Measurements from ENCODE around the gene LAMTOR2.
A peak's percentile ranks its signal among the peaks of the same experiment; 100 is the strongest.

LAMTOR2 gene

DNA sequence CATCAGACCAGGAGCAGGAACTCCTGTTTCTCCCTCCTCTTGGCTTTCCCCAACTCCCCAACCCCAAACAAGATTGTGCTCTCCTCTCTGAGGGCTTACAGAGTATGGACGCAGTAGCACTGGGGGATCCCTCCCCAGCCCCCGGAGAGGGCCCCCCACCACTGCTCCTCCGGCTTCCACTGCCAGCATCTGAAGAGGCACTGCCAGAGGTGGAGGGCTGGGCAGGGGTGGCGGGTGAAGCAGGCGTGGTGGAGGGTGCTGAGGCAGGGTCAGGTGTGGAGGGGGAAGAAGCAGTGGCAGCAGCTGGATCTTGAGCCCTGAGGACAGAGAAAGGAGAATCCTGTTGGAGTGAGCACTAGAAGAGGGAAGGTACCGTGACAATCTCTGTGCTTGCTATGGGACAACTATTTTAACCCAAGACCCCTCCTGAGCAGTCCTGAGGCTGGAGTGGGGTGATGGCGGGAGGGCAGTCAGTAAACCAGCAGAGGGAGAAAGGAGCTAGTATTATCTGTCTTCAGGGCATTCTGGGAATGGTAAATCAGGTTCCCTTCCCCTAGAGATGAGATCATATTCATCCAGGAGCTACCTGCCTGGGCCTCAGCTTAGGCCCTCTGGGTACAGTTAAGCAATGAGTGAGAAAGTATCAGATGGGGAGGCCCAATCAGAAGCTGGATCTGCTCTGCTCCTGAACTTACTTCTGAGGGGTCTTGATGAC, 3.4 kb upstream of the LAMTOR2 start:
- Histone ChIP-seq H3K4me1 (ENCODE audit: control insufficient read depth, insufficient read depth, low read length, poor library complexity, severe bottlenecking) (peaks cover 14% of the 10 kb centered on the region), H3K36me3 (ENCODE audit: control insufficient read depth, insufficient read depth, low read length) (peaks cover 7% of the 10 kb centered on the region), H3K27ac (ENCODE audit: insufficient read depth, low read length, poor library complexity, severe bottlenecking) (no peak overlapping the region), H3K9me3 (ENCODE audit: control insufficient read depth, low read length) (no peaks in the 10 kb centered on the region), H3K27me3 (replicated peaks; ENCODE audit: control insufficient read depth, insufficient read depth, low read length, poor library complexity, severe bottlenecking) (no peaks in the 10 kb centered on the region), H3K4me3 (ENCODE audit: insufficient read depth, low read depth, low read length, poor library complexity, severe bottlenecking) (no peak overlapping the region)
- DNase-seq: no peak

DNA sequence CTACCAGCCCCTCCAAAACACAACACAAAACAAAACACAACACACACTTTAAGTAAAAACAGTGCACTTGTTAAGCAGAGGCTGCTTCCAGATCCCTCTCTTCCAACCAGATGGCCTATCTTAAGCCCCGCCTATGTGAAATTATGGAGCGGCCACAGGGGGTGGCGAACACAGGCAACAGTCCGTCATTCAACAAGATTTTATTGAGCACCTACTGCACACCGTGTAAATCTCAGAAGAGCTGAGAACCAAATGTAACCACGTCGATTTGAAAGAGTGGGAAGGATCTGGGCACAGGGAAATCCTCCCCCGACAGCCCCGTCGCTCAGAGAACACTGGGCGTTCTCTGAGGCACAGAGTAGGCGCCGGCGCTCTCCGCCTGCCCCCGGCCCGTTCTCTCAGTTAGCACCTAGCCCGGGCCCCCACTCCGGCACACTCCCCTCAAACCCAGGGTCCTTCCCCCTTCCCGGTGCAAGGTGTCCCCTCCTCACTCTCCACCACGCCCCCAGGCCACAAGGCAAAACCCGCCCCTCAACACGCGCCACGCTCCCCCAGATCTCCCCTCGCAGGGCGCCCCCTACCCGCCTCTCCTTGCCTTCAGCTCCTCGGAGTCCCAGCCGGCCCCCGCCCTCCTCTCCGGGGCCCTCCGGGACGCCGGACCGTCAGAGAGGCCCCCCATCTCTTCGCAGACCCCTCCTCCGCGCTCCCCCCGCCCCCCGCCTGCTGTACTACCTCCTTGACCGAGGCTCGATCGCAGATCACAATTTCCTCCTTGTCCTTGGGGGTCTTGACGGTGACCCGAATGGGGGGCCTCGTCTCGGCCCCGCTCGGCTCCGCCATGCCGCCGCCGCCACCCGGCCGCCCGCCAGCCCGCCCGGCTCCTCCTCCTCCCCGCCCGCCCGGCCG, 1.5 kb upstream of the LAMTOR2 start:
- H3K4me3 ChIP-seq (ENCODE audit: insufficient read depth, low read depth, low read length, poor library complexity, severe bottlenecking): peak overlapping the region; percentile 95
- DNase-seq: peak; percentile 50 to 62 (median 58)
- no peaks in the 10 kb centered on the region for H3K27me3 ChIP-seq (replicated peaks; ENCODE audit: control insufficient read depth, insufficient read depth, low read length, poor library complexity, severe bottlenecking)
- peak overlapping the region; percentile 60 for H3K27ac ChIP-seq (ENCODE audit: insufficient read depth, low read length, poor library complexity, severe bottlenecking)
- peaks cover 7% of the 10 kb centered on the region for H3K36me3 ChIP-seq (ENCODE audit: control insufficient read depth, insufficient read depth, low read length)
- H3K9me3 ChIP-seq (ENCODE audit: control insufficient read depth, low read length): no peaks in the 10 kb centered on the region
- H3K4me1 ChIP-seq (ENCODE audit: control insufficient read depth, insufficient read depth, low read length, poor library complexity, severe bottlenecking): peaks cover 14% of the 10 kb centered on the region

DNA sequence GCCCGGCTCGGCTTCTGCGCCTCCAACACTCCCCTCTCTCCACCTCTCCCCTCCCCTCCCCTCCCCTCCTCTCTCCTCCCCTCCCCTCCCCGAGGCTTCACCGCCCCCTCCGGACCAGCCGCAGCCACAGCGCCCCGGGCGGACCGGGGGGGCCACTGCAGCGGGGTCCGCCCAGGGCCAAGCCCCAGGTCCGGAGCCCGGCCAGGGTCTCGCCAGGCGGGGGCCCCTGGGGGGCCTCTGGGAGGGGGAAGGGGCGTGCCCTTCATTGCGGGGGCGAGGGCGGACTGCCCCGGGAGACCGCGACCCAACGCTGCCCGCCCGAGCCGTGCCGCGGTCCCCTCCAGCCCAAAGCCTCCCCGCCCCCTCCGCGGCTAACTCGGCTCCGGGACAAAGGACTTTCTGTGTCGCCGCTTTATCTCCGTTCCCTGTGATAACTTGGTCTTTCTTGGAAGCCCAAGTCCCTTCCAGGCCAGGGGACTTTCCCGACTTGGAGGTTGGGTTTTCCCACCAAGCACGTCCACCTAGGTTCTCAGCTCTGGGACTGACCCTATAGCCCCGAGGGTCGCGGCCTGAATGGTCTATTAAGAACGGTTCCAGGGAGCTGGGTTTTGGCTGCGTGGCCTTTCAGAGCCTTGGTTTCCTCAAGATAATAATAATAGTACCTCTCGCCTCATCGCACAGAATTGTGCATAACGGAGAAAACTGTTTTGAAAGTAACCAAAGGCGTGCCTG, 648 bp upstream of the LAMTOR2 start, which contains the start of gene UBQLN4:
Gene UBQLN4 (minus strand): TSS at position 31 of the 732 bp plus-strand sequence. CDS start 97 bp downstream, outside the sequence.
- no peaks in the 10 kb centered on the region for H3K27me3 ChIP-seq (replicated peaks; ENCODE audit: control insufficient read depth, insufficient read depth, low read length, poor library complexity, severe bottlenecking)
- peak within 1 kb of the TSS; percentile 95 for H3K4me3 ChIP-seq (ENCODE audit: insufficient read depth, low read depth, low read length, poor library complexity, severe bottlenecking)
- H3K9me3 ChIP-seq (ENCODE audit: control insufficient read depth, low read length): no peaks in the 10 kb centered on the region
- H3K36me3 ChIP-seq (ENCODE audit: control insufficient read depth, insufficient read depth, low read length): peaks cover 6% of the 10 kb centered on the region
- H3K4me1 ChIP-seq (ENCODE audit: control insufficient read depth, insufficient read depth, low read length, poor library complexity, severe bottlenecking): peaks cover 14% of the 10 kb centered on the region
- DNase-seq: peak; percentile 73 to 82 (median 74)
- H3K27ac ChIP-seq (ENCODE audit: insufficient read depth, low read length, poor library complexity, severe bottlenecking): peak within 1 kb of the TSS; percentile 79

DNA sequence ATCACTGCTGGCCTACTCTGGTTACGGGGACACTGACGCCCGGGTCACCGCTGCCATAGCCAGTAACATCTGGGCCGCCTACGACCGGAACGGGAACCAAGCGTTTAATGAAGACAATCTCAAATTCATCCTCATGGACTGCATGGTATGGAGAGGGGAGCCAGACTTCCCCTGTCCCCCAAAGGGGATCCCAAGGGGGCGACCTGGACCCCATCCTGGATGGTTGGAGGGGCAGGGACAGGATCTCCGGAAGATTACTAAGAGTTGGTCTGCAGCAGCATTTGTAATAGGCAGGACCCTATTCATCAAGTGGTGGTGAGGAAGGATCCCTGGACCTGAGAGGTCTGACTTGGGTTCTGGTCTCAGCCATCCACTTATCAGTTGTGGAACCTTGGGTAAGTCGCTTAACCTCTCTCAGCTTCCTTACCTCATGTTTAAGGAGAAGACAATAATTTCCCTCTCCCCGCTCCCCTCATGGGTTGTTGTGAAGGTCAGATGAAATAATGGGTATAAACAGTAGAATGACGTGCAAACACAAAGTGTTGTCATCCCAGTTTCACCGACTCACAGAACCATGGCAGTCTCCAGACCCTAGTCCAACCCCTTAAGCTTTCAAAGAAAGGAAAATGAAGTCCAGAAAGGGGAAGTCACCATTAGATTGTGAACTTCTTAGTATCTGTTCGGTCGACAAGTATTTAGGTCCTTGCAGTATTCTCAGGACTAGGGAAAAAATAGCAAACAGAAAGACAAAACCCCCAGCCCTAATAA, 883 bp downstream of the LAMTOR2 start:
- DNase-seq: no peak
- Histone ChIP-seq H3K36me3 (ENCODE audit: control insufficient read depth, insufficient read depth, low read length) (peaks cover 3% of the 10 kb centered on the region), H3K9me3 (ENCODE audit: control insufficient read depth, low read length) (no peaks in the 10 kb centered on the region), H3K4me1 (ENCODE audit: control insufficient read depth, insufficient read depth, low read length, poor library complexity, severe bottlenecking) (peaks cover 14% of the 10 kb centered on the region), H3K4me3 (ENCODE audit: insufficient read depth, low read depth, low read length, poor library complexity, severe bottlenecking) (peak overlapping the region; percentile 95), H3K27ac (ENCODE audit: insufficient read depth, low read length, poor library complexity, severe bottlenecking) (peak overlapping the region; percentile 79), H3K27me3 (replicated peaks; ENCODE audit: control insufficient read depth, insufficient read depth, low read length, poor library complexity, severe bottlenecking) (no peaks in the 10 kb centered on the region)

DNA sequence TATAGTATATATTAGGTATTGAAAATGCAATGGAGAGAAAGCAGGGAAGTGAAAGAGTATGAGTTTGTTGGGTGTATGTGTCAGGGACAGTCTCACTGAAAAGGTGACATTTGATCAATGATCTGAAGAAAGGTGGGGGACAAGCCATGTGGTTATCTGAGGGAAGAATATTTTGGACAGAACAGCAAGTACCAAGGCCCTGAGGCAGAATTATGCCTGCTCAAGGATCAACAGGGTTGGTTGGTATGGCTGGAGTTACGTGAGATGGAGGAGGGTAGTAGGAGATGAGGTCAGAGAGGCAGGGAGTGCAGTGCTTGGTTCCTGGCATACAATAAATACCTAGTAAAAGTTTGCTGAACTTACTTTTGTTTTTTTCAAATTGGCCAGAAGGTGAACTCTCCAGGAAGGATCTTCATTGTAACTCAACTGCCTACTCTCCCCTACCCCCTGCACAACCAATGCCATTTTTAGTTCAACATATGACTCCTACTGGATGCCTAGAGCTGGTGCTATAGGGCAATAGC, 1.8 kb downstream of the LAMTOR2 start:
- Histone ChIP-seq H3K27me3 (replicated peaks; ENCODE audit: control insufficient read depth, insufficient read depth, low read length, poor library complexity, severe bottlenecking) (no peaks in the 10 kb centered on the region), H3K27ac (ENCODE audit: insufficient read depth, low read length, poor library complexity, severe bottlenecking) (no peak overlapping the region), H3K36me3 (ENCODE audit: control insufficient read depth, insufficient read depth, low read length) (peaks cover 3% of the 10 kb centered on the region), H3K4me1 (ENCODE audit: control insufficient read depth, insufficient read depth, low read length, poor library complexity, severe bottlenecking) (peaks cover 14% of the 10 kb centered on the region), H3K9me3 (ENCODE audit: control insufficient read depth, low read length) (no peaks in the 10 kb centered on the region), H3K4me3 (ENCODE audit: insufficient read depth, low read depth, low read length, poor library complexity, severe bottlenecking) (no peak overlapping the region)
- no peak for DNase-seq

DNA sequence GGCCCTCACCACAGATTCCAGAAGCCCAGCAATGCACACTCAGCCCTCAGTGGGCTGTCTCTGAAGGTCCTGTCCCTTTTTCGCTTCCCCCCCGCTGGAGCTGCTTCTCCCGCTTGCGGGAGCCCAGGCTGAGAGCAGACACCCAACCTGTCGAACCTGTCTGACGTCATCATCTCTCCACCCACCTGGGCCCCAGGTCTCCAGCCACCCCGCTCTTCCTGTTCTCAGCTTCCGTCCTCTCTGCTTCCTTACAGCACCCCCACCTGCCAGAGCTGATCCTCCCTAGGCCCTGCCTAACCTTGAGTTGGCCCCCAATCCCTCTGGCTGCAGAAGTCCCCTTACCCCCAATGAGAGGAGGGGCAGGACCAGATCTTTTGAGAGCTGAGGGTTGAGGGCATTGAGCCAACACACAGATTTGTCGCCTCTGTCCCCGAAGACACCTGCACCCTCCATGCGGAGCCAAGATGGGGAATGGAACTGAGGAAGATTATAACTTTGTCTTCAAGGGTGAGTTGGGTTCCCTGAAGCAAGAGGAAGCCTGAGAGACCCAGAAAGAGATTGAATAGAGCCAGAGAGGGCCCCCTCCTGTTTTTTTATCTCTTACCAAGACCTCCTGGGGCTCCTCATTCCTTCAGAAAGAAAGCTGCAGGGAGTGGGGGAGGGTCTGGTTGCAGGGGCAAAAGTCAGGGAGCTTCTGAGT, 6.5 kb downstream of the LAMTOR2 start, which contains the start of gene RAB25:
Gene RAB25 (plus strand): TSS at position 224 of the 700 bp plus-strand sequence. CDS start 241 bp downstream, at position 465.
- Histone ChIP-seq H3K36me3 (ENCODE audit: control insufficient read depth, insufficient read depth, low read length) (peaks cover 3% of the 10 kb centered on the region), H3K27ac (ENCODE audit: insufficient read depth, low read length, poor library complexity, severe bottlenecking) (no peak within 1 kb of the TSS), H3K27me3 (replicated peaks; ENCODE audit: control insufficient read depth, insufficient read depth, low read length, poor library complexity, severe bottlenecking) (no peaks in the 10 kb centered on the region), H3K4me1 (ENCODE audit: control insufficient read depth, insufficient read depth, low read length, poor library complexity, severe bottlenecking) (no peaks in the 10 kb centered on the region), H3K9me3 (ENCODE audit: control insufficient read depth, low read length) (no peaks in the 10 kb centered on the region), H3K4me3 (ENCODE audit: insufficient read depth, low read depth, low read length, poor library complexity, severe bottlenecking) (no peak within 1 kb of the TSS)
- DNase-seq: no peak

DNA sequence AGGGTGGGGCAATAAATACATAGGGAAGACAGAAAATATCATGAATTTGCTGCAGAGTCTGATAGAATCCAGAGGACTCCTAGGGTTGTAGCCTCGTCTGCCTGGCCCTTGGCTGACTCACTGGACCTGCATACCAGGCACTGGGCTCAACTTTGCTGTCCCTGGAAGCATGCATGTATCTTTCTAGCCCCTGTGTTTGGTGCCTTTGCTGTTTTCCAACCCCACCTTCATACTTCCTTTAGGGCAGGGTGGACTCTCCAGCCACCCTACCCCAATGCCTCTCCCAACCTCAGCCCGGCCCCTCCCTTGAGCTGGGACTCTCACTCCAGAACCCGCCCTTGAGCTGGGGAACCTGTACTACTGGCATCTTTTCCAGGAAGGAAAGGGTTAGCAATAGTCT, 7.6 kb downstream of the LAMTOR2 start:
- no peaks in the 10 kb centered on the region for H3K27me3 ChIP-seq (replicated peaks; ENCODE audit: control insufficient read depth, insufficient read depth, low read length, poor library complexity, severe bottlenecking)
- H3K4me1 ChIP-seq (ENCODE audit: control insufficient read depth, insufficient read depth, low read length, poor library complexity, severe bottlenecking): no peaks in the 10 kb centered on the region
- H3K4me3 ChIP-seq (ENCODE audit: insufficient read depth, low read depth, low read length, poor library complexity, severe bottlenecking): no peak overlapping the region
- no peak for DNase-seq
- no peak overlapping the region for H3K27ac ChIP-seq (ENCODE audit: insufficient read depth, low read length, poor library complexity, severe bottlenecking)
- peaks cover 3% of the 10 kb centered on the region for H3K36me3 ChIP-seq (ENCODE audit: control insufficient read depth, insufficient read depth, low read length)
- H3K9me3 ChIP-seq (ENCODE audit: control insufficient read depth, low read length): no peaks in the 10 kb centered on the region

DNA sequence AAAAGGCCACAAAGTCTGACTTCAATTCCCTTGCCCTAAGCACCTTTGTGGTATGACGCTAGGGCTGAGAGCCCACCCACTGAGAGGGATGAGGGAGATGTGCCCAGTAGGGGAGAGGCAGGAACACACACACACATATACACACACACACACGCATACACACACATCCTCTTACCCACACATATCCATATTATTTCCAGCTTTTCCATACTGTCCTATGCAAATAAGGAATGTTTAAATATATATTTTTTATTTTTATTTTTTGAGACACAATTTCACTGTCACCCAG, 9.4 kb downstream of the LAMTOR2 start:
- Histone ChIP-seq H3K36me3 (ENCODE audit: control insufficient read depth, insufficient read depth, low read length) (no peaks in the 10 kb centered on the region), H3K4me1 (ENCODE audit: control insufficient read depth, insufficient read depth, low read length, poor library complexity, severe bottlenecking) (no peaks in the 10 kb centered on the region), H3K4me3 (ENCODE audit: insufficient read depth, low read depth, low read length, poor library complexity, severe bottlenecking) (no peak overlapping the region), H3K27me3 (replicated peaks; ENCODE audit: control insufficient read depth, insufficient read depth, low read length, poor library complexity, severe bottlenecking) (no peaks in the 10 kb centered on the region), H3K9me3 (ENCODE audit: control insufficient read depth, low read length) (no peaks in the 10 kb centered on the region), H3K27ac (ENCODE audit: insufficient read depth, low read length, poor library complexity, severe bottlenecking) (no peak overlapping the region)
- no peak for DNase-seq

DNA sequence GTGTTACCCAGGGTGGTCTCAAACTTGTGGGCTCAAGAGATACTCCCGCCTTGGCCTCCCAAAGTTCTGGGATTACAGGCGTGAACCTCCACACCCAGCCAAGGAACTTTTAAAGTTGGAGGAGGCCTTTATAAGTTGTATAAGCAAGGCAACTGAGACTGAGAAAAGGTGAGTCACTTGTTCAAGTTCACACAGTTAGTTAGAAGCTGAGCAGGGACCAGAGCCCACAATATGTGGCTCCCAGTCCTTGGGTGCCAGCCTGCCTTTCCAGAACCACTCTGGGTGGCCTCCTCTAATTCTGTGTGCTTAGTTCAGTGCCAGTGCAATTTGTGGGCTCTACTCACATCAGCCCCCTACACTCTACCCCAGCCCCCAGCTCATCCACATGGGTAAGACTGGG, 10.0 kb downstream of the LAMTOR2 start:
- Histone ChIP-seq H3K27me3 (replicated peaks; ENCODE audit: control insufficient read depth, insufficient read depth, low read length, poor library complexity, severe bottlenecking) (no peaks in the 10 kb centered on the region), H3K9me3 (ENCODE audit: control insufficient read depth, low read length) (no peaks in the 10 kb centered on the region), H3K27ac (ENCODE audit: insufficient read depth, low read length, poor library complexity, severe bottlenecking) (no peak overlapping the region), H3K36me3 (ENCODE audit: control insufficient read depth, insufficient read depth, low read length) (no peaks in the 10 kb centered on the region), H3K4me1 (ENCODE audit: control insufficient read depth, insufficient read depth, low read length, poor library complexity, severe bottlenecking) (no peaks in the 10 kb centered on the region), H3K4me3 (ENCODE audit: insufficient read depth, low read depth, low read length, poor library complexity, severe bottlenecking) (no peak overlapping the region)
- no peak for DNase-seq
